Astrocyte (in vitro differentiated cells and primary cell): ENCODE data around the gene COL23A1.

Experiments used
- CTCF ChIP-seq: IDR thresholded peaks from 2 replicates; pipeline ENCODE4 v1.5.1; 2011; ENCODE audit warnings: low read depth, mild to moderate bottlenecking, inconsistent platforms, low read length, moderate library complexity; ENCODE audit not compliant: insufficient read depth
- EZH2 ChIP-seq: IDR thresholded peaks from 2 replicates; pipeline ENCODE4 v1.6.1; 2012; ENCODE audit warnings: mild to moderate bottlenecking, low read length, inconsistent platforms; ENCODE audit not compliant: insufficient read depth

- TF ChIP-seq CTCF (no peak), EZH2 (no peak)
Measured at GRCh38 chr5:178404987-178405386, 185.2 kb downstream of the COL23A1 start.
